Transverse colon (tissue), 4 donors: ENCODE data around the gene DMRT2. TPM values are rescaled to one million over a fixed set of nuclear protein-coding genes. Genes with fewer than 3 reads are reported as not detected.
A peak's percentile ranks its signal among the peaks of the same experiment; 100 is the strongest.

Source experiments
- DNase-seq: peaks from one replicate; pipeline ENCODE4 v3.0.0-alpha.2; 2019
- H3K27ac ChIP-seq, 4 donors: fragments of 200-600 bp; sonication (generic); 2 replicates each; pipeline ENCODE4 v1.5.1; 2016 to 2018; ENCODE audit warnings: inconsistent platforms in 4 of 4
- H3K27me3 ChIP-seq: fragments of 200-600 bp; sonication (generic); 2 replicates; pipeline ENCODE4 v1.5.1; 2017; ENCODE audit warnings: inconsistent platforms
- H3K36me3 ChIP-seq, 4 donors: fragments of 200-600 bp; sonication (generic); 2 replicates each; pipeline ENCODE4 v1.5.1; 2017 to 2019; ENCODE audit warnings: inconsistent platforms in 4 of 4
- H3K4me1 ChIP-seq, 4 donors: fragments of 200-600 bp; sonication (generic); 2 replicates each; pipeline ENCODE4 v1.5.1; 2017 to 2020; ENCODE audit warnings: inconsistent platforms in 4 of 4
- H3K4me3 ChIP-seq, 4 donors: fragments of 200-600 bp; sonication (generic); 1 replicate in 1 of 4; 2 replicates in 3 of 4; pipeline versions ENCODE4 v1.5.1 to v1.6.1; 2017 to 2019; ENCODE audit warnings: inconsistent platforms in 4 of 4
- H3K9me3 ChIP-seq, 2 donors: fragments of 200-600 bp; sonication (generic); 2 replicates each; pipeline ENCODE4 v1.5.1; 2017 to 2019; ENCODE audit warnings: inconsistent platforms in 2 of 2
- CTCF ChIP-seq, 5 experiments: fragments of 200-600 bp in 3 of 5; fragments of 450-650 bp in 2 of 5; sonication (generic) in 3 of 5; IDR thresholded peaks; 1 replicate in 2 of 5; 2 replicates in 3 of 5; pipeline ENCODE4 v1.5.1; 2016 to 2017; ENCODE audit warnings: antibody characterized with exemption in 5 of 5, inconsistent platforms in 3 of 5, mild to moderate bottlenecking in 2 of 5, moderate library complexity in 1 of 5
- EP300 ChIP-seq: sonication (generic); formaldehyde crosslinking; IDR thresholded peaks from one replicate; pipeline ENCODE4 v1.6.1; 2017; ENCODE audit warnings: antibody characterized with exemption, low read depth
- POLR2A ChIP-seq: fragments of 450-650 bp; IDR thresholded peaks from one replicate; pipeline ENCODE4 v1.6.1; 2016; ENCODE audit warnings: antibody characterized with exemption, mild to moderate bottlenecking, moderate library complexity
- POLR2AphosphoS5 ChIP-seq, 3 donors: sonication (generic); formaldehyde crosslinking; IDR thresholded peaks; one replicate each; pipeline ENCODE4 v1.6.1; 2016; ENCODE audit warnings: antibody characterized with exemption in 3 of 3
- WGBS, 2 donors: methylation state at CpG; one replicate each; pipeline ENCODE4 v1.1.5; 2018; ENCODE audit warnings: low coverage in 1 of 2; 5-methylcytosine and 5-hydroxymethylcytosine counted together
- in situ Hi-C, 4 donors: fragments of 200-750 bp; cut with MboI; loops; one replicate each; pipeline versions ENCODE4 v1.15.0 to v1.15.1; 2017; ENCODE audit warnings: low sequenced_read_pairs in 3 of 4, low pct_ligation_motif_present in 1 of 4, low pct_unique_long_range_greater_than_20kb in 1 of 4
- intact Hi-C: fragments of 100-400 bp; cut with DNase I; formaldehyde crosslinking; loops from one replicate; pipeline ENCODE4 v1.15.1; 2023; ENCODE audit warnings: low total_unique reads
- total RNA-seq, 4 donors: library from RNA; depleted of rRNA; stranded (reverse); fragments of >200 nt; gene quantifications; one replicate each; pipeline ENCODE4 v1.1.0, GENCODE V29; 2016

Gene DMRT2
- total RNA-seq, 4 donors from 2014 or later = 1.1 to 3.8 (median 2.4) TPM

- Histone ChIP-seq H3K9me3 (no peaks in the 10 kb centered on the region), H3K27me3 (peaks cover 46% of the 10 kb centered on the region), H3K4me1 (peaks cover 0 to 6% (median 0%) of the 10 kb centered on the region in 4 donors), H3K36me3 (no peaks in the 10 kb centered on the region), H3K27ac (no peak overlapping the region), H3K4me3 (no peak overlapping the region)
- DNase-seq = no peak
- in situ Hi-C loops = loop anchor here (5.0 to 25.0 kb wide), 3 partner anchors 110 to 393 kb away; no protein-coding TSS in a partner anchor
- 45 to 56% methylated on average over 7 to 10 of the region's 10 CpGs for WGBS, 2 donors
- TF ChIP-seq CTCF (IDR thresholded peaks at IDR 0.05) (peak in 4 of 5 experiments; percentile 35 to 41 (median 38)), POLR2A (no peak)
- intact Hi-C loops = no loop called here
These were observed 45.0 kb upstream of the DMRT2 start for GRCh38 chr9:1005043-1005667.

- Histone ChIP-seq H3K36me3 (no peaks in the 10 kb centered on the region), H3K27me3 (peaks cover 47% of the 10 kb centered on the region), H3K9me3 (no peaks in the 10 kb centered on the region), H3K4me3 (no peak overlapping the region), H3K27ac (no peak overlapping the region), H3K4me1 (peaks cover 0 to 6% (median 0%) of the 10 kb centered on the region in 4 donors)
- in situ Hi-C loops (loop anchor here (5.0 to 25.0 kb wide), 3 partner anchors 113 to 395 kb away; no protein-coding TSS in a partner anchor), intact Hi-C loops (no loop called here)
- 69 to 86% methylated on average over 3 of the region's 3 CpGs for WGBS, 2 donors
- TF ChIP-seq POLR2A = no peak
- TF ChIP-seq CTCF (IDR thresholded peaks at IDR 0.05) = no peak
- no peak for DNase-seq
These were observed 42.8 kb upstream of the DMRT2 start for GRCh38 chr9:1007312-1007711.

- DNase-seq = no peak
These were observed 41.9 kb upstream of the DMRT2 start for GRCh38 chr9:1008216-1008615.

GRCh38 chr9:1009101-1009707 lies 41.0 kb upstream of the DMRT2 start:
- TF ChIP-seq EP300 (no peak), POLR2AphosphoS5 (IDR thresholded peaks at IDR 0.05) (peak in 2 of 3 donors; percentile 13 to 19), CTCF (IDR thresholded peaks at IDR 0.05) (peak; percentile 91 to 99 (median 97)), POLR2A (no peak)
- Histone ChIP-seq H3K27me3 (peaks cover 42% of the 10 kb centered on the region), H3K4me1 (peaks cover 0 to 6% (median 0%) of the 10 kb centered on the region in 4 donors), H3K4me3 (no peak overlapping the region), H3K9me3 (no peaks in the 10 kb centered on the region), H3K36me3 (no peaks in the 10 kb centered on the region), H3K27ac (no peak overlapping the region)
- 7 to 8% methylated on average over 14 of the region's 14 CpGs for WGBS, 2 donors
- DNase-seq = peak; percentile 88
- intact Hi-C loops (no loop called here), in situ Hi-C loops (loop anchor here (5.0 to 25.0 kb wide), 3 partner anchors 114 to 397 kb away; no protein-coding TSS in a partner anchor)

More at GRCh38 chr9:1008216-1008615, 41.9 kb upstream of the DMRT2 start:
- intact Hi-C loops (no loop called here), in situ Hi-C loops (loop anchor here (5.0 to 25.0 kb wide), 3 partner anchors 113 to 396 kb away; no protein-coding TSS in a partner anchor)
- H3K36me3 ChIP-seq = no peaks in the 10 kb centered on the region
- peaks cover 48% of the 10 kb centered on the region for H3K27me3 ChIP-seq
- no peak overlapping the region for H3K4me3 ChIP-seq
- TF ChIP-seq EP300 (no peak), CTCF (IDR thresholded peaks at IDR 0.05) (no peak), POLR2AphosphoS5 (IDR thresholded peaks at IDR 0.05) (no peak)
- H3K9me3 ChIP-seq = no peaks in the 10 kb centered on the region
- H3K27ac ChIP-seq = no peak overlapping the region
- 89 to 90% methylated on average over 3 of the region's 3 CpGs for WGBS, 2 donors
- peaks cover 0 to 6% (median 0%) of the 10 kb centered on the region in 4 donors for H3K4me1 ChIP-seq
